ENCODE results near the gene THAP11. TPM values are rescaled to one million over a fixed set of nuclear protein-coding genes. Genes with fewer than 3 reads are reported as not detected.

The THAP11 gene
- total RNA-seq, 1 donor from 2014 or later = 46.7 TPM

GRCh38 chr16:67885976-67886375 is 43.9 kb downstream of the THAP11 start:
- Mint-ChIP-seq H3K36me3 (ENCODE audit: low read depth) (peaks cover 2% of the 10 kb centered on the region), H3K27me3 (ENCODE audit: low read depth) (no peaks in the 10 kb centered on the region), H3K4me3 (no peak overlapping the region), H3K9me3 (no peaks in the 10 kb centered on the region), H3K4me1 (peaks cover 5% of the 10 kb centered on the region), H3K27ac (ENCODE audit: unreplicated experiment) (no peak overlapping the region)
- DNase-seq (ENCODE audit: low read depth, low spot score) = no peak
- TF ChIP-seq CTCF (conservative IDR thresholded peaks at IDR 0.05) = no peak

- H3K27me3 Mint-ChIP-seq (ENCODE audit: low read depth) = no peaks in the 10 kb centered on the region
- TF ChIP-seq CTCF (conservative IDR thresholded peaks at IDR 0.05) = no peak
These were observed 44.3 kb downstream of the THAP11 start for GRCh38 chr16:67886387-67886786.

GRCh38 chr16:67888331-67888730 is 46.2 kb downstream of the THAP11 start:
- Mint-ChIP-seq H3K36me3 (ENCODE audit: low read depth) (peaks cover 2% of the 10 kb centered on the region), H3K27ac (ENCODE audit: unreplicated experiment) (no peak overlapping the region), H3K9me3 (no peaks in the 10 kb centered on the region), H3K4me1 (peaks cover 15% of the 10 kb centered on the region), H3K27me3 (ENCODE audit: low read depth) (no peaks in the 10 kb centered on the region), H3K4me3 (no peak overlapping the region)
- TF ChIP-seq CTCF (conservative IDR thresholded peaks at IDR 0.05) = no peak
- DNase-seq (ENCODE audit: low read depth, low spot score) = no peak

More at GRCh38 chr16:67886387-67886786, 44.3 kb downstream of the THAP11 start:
- Mint-ChIP-seq H3K9me3 (no peaks in the 10 kb centered on the region), H3K36me3 (ENCODE audit: low read depth) (peaks cover 2% of the 10 kb centered on the region), H3K27ac (ENCODE audit: unreplicated experiment) (peak overlapping the region; percentile 59), H3K4me3 (no peak overlapping the region), H3K4me1 (peaks cover 5% of the 10 kb centered on the region)
- DNase-seq (ENCODE audit: low read depth, low spot score) = no peak

GRCh38 chr16:67892375-67892774 is 50.3 kb downstream of the THAP11 start:
- no peak for TF ChIP-seq CTCF (conservative IDR thresholded peaks at IDR 0.05)

GRCh38 chr16:67892899-67893742 is 51.0 kb downstream of the THAP11 start, which contains the start of gene PSKH1:
PSKH1 (plus strand) TSS chr16:67893254; CDS start chr16:67908750, 15,496 bp downstream.
- no peaks in the 10 kb centered on the region for H3K27me3 Mint-ChIP-seq (ENCODE audit: low read depth)
- H3K27ac Mint-ChIP-seq (ENCODE audit: unreplicated experiment) = peak within 1 kb of the TSS; percentile 99
- peak within 1 kb of the TSS; percentile 96 for H3K4me3 Mint-ChIP-seq
- H3K36me3 Mint-ChIP-seq (ENCODE audit: low read depth) = no peaks in the 10 kb centered on the region
- H3K4me1 Mint-ChIP-seq = peaks cover 33% of the 10 kb centered on the region
- no peak for TF ChIP-seq CTCF (conservative IDR thresholded peaks at IDR 0.05)
- no peaks in the 10 kb centered on the region for H3K9me3 Mint-ChIP-seq
- DNase-seq (ENCODE audit: low read depth, low spot score) = peak; percentile 86

More at GRCh38 chr16:67892375-67892774, 50.3 kb downstream of the THAP11 start:
- H3K4me1 Mint-ChIP-seq = peaks cover 33% of the 10 kb centered on the region
- no peaks in the 10 kb centered on the region for H3K36me3 Mint-ChIP-seq (ENCODE audit: low read depth)
- no peak for DNase-seq (ENCODE audit: low read depth, low spot score)
- H3K27me3 Mint-ChIP-seq (ENCODE audit: low read depth) = no peaks in the 10 kb centered on the region
- H3K4me3 Mint-ChIP-seq = peak overlapping the region; percentile 83
- no peaks in the 10 kb centered on the region for H3K9me3 Mint-ChIP-seq
- H3K27ac Mint-ChIP-seq (ENCODE audit: unreplicated experiment) = no peak overlapping the region

Other genes starting within 250 kb of the THAP11 start
- 2.0 and 3.5 TPM in 2 replicates for gene CARMIL2, start 197.2 kb upstream of the THAP11 start, total RNA-seq
- gene ACD, start 182.1 kb upstream of the THAP11 start, total RNA-seq = 39.3 and 39.8 TPM in 2 replicates
- 7.5 and 8.3 TPM in 2 replicates for gene PARD6A, start 181.4 kb upstream of the THAP11 start, total RNA-seq
- 23.3 and 24.5 TPM in 2 replicates for gene ENKD1, start 175.6 kb upstream of the THAP11 start, total RNA-seq
- gene C16orf86, start 175.5 kb upstream of the THAP11 start, total RNA-seq = 1.7 and 2.0 TPM in 2 replicates
- 33.8 and 34.3 TPM in 2 replicates for gene GFOD2, start 123.0 kb upstream of the THAP11 start, total RNA-seq
- 21.7 and 22.1 TPM in 2 replicates for gene RANBP10, start 35.8 kb upstream of the THAP11 start, total RNA-seq
- 6.6 and 7.5 TPM in 2 replicates for gene TSNAXIP1, start 35.4 kb upstream of the THAP11 start, total RNA-seq
- 185 and 191 TPM in 2 replicates for gene NUTF2, start 4.6 kb downstream of the THAP11 start, total RNA-seq
- gene CENPT, start 5.4 kb downstream of the THAP11 start, total RNA-seq = 78.2 and 83.5 TPM in 2 replicates
- 100 and 101 TPM in 2 replicates for gene EDC4, start 30.7 kb downstream of the THAP11 start, total RNA-seq
- 1.0 TPM in 1 of 2 replicates, not detected in the other for gene NRN1L, start 42.6 kb downstream of the THAP11 start, total RNA-seq
- gene PSKH1, start 50.9 kb downstream of the THAP11 start, total RNA-seq = 39.0 and 41.5 TPM in 2 replicates
- gene CTRL, start 89.5 kb downstream of the THAP11 start, total RNA-seq = 2.5 and 3.0 TPM in 2 replicates
- 22.4 and 22.5 TPM in 2 replicates for gene PSMB10, start 94.5 kb downstream of the THAP11 start, total RNA-seq
- gene LCAT, start 101.8 kb downstream of the THAP11 start, total RNA-seq = 16.6 and 17.6 TPM in 2 replicates
- 36.0 and 36.8 TPM in 2 replicates for gene SLC12A4, start 126.3 kb downstream of the THAP11 start, total RNA-seq
- gene DPEP3, start 138.2 kb downstream of the THAP11 start, total RNA-seq = not detected in 2 replicates
- gene DPEP2, start 157.2 kb downstream of the THAP11 start, total RNA-seq = not detected in 2 replicates
- not detected in 2 replicates for gene DPEP2NB, start 173.6 kb downstream of the THAP11 start, total RNA-seq
- gene DDX28, start 180.9 kb downstream of the THAP11 start, total RNA-seq = 12.5 and 13.3 TPM in 2 replicates
- gene DUS2, start 181.0 kb downstream of the THAP11 start, total RNA-seq = 26.6 and 28.4 TPM in 2 replicates
- gene NFATC3, start 243.1 kb downstream of the THAP11 start, total RNA-seq = 64.9 and 71.7 TPM in 2 replicates

Data from neural crest cell (in vitro differentiated cells).